ENCODE measurements around the gene TMEM272. TPM values are rescaled to one million over a fixed set of nuclear protein-coding genes. Genes with fewer than 3 reads are reported as not detected.

TMEM272 gene
- total and polyA plus RNA-seq, 9 of the 15 experiments (the other 6 are each of a cell fraction or from before 2014, with no cell fraction given), result 0.04 to 0.16 (median 0.06) TPM; not detected in 2

DNA sequence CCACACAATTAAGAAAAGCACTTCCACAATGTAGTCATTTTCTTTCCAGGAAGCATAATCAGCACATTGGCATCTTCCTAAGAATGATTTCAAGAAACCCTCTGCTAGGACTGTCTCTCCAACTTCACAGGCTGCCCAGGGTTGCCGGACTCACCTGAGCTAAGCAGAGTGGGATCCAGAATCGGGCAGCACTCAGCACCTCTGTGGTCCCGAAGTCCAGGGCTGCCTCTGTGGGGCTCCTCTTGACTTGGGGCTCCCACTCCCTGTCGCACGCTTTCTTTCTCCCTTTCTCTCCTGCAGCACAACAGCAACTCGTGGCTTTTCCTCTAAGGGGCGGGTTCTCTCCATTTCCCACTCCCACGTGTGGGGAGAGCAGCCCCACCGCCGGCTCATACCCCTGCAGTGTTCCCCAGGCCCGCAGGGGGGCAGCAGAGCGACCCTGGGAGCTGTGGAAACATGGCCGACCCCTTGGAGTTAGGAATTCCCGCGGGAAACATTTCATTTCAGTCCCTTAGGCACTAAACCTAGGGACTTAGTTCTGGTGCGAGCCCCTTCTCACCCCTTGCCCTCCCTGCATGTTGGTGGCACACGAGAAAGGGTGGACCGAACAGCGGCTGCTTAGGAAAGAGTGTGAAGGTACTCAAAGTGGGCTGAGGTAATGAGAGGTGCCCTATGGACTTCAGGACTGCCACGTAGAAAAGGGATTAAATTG is at the start of gene TMEM272 (continued):
- TF ChIP-seq, protein P1, sequence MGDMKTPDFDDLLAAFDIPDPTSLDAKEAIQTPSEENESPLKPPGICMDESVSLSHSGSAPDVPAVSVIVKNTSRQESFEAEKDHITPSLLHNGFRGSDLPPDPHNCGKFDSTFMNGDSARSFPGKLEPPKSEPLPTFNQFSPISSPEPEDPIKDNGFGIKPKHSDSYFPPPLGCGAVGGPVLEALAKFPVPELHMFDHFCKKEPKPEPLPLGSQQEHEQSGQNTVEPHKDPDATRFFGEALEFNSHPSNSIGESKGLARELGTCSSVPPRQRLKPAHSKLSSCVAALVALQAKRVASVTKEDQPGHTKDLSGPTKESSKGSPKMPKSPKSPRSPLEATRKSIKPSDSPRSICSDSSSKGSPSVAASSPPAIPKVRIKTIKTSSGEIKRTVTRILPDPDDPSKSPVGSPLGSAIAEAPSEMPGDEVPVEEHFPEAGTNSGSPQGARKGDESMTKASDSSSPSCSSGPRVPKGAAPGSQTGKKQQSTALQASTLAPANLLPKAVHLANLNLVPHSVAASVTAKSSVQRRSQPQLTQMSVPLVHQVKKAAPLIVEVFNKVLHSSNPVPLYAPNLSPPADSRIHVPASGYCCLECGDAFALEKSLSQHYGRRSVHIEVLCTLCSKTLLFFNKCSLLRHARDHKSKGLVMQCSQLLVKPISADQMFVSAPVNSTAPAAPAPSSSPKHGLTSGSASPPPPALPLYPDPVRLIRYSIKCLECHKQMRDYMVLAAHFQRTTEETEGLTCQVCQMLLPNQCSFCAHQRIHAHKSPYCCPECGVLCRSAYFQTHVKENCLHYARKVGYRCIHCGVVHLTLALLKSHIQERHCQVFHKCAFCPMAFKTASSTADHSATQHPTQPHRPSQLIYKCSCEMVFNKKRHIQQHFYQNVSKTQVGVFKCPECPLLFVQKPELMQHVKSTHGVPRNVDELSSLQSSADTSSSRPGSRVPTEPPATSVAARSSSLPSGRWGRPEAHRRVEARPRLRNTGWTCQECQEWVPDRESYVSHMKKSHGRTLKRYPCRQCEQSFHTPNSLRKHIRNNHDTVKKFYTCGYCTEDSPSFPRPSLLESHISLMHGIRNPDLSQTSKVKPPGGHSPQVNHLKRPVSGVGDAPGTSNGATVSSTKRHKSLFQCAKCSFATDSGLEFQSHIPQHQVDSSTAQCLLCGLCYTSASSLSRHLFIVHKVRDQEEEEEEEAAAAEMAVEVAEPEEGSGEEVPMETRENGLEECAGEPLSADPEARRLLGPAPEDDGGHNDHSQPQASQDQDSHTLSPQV (IDR thresholded peaks at IDR 0.05), result no peak
- TF ChIP-seq ZNF24 (IDR thresholded peaks at IDR 0.05), result no peak
- TF ChIP-seq, protein P2, sequence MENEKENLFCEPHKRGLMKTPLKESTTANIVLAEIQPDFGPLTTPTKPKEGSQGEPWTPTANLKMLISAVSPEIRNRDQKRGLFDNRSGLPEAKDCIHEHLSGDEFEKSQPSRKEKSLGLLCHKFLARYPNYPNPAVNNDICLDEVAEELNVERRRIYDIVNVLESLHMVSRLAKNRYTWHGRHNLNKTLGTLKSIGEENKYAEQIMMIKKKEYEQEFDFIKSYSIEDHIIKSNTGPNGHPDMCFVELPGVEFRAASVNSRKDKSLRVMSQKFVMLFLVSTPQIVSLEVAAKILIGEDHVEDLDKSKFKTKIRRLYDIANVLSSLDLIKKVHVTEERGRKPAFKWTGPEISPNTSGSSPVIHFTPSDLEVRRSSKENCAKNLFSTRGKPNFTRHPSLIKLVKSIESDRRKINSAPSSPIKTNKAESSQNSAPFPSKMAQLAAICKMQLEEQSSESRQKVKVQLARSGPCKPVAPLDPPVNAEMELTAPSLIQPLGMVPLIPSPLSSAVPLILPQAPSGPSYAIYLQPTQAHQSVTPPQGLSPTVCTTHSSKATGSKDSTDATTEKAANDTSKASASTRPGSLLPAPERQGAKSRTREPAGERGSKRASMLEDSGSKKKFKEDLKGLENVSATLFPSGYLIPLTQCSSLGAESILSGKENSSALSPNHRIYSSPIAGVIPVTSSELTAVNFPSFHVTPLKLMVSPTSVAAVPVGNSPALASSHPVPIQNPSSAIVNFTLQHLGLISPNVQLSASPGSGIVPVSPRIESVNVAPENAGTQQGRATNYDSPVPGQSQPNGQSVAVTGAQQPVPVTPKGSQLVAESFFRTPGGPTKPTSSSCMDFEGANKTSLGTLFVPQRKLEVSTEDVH (IDR thresholded peaks at IDR 0.05; ENCODE audit: low read depth, partially characterized antibody), result peak; percentile 27
- TF ChIP-seq CBX2 (IDR thresholded peaks at IDR 0.05; ENCODE audit: insufficient read depth, low read length, poor library complexity, severe bottlenecking), result no peak
- no peak for TF ChIP-seq YBX1 (IDR thresholded peaks at IDR 0.05)
- no peak for TF ChIP-seq ASH1L (IDR thresholded peaks at IDR 0.05; ENCODE audit: borderline replicate concordance, low read depth, partially characterized antibody)
- TF ChIP-seq, protein P3, sequence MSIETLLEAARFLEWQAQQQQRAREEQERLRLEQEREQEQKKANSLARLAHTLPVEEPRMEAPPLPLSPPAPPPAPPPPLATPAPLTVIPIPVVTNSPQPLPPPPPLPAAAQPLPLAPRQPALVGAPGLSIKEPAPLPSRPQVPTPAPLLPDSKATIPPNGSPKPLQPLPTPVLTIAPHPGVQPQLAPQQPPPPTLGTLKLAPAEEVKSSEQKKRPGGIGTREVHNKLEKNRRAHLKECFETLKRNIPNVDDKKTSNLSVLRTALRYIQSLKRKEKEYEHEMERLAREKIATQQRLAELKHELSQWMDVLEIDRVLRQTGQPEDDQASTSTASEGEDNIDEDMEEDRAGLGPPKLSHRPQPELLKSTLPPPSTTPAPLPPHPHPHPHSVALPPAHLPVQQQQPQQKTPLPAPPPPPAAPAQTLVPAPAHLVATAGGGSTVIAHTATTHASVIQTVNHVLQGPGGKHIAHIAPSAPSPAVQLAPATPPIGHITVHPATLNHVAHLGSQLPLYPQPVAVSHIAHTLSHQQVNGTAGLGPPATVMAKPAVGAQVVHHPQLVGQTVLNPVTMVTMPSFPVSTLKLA (conservative IDR thresholded peaks at IDR 0.05), result 0 out of 4 replicates have a peak, but pooled peaks of 1 of the 2 experiments have one; percentile 20
- TF ChIP-seq, protein P4, sequence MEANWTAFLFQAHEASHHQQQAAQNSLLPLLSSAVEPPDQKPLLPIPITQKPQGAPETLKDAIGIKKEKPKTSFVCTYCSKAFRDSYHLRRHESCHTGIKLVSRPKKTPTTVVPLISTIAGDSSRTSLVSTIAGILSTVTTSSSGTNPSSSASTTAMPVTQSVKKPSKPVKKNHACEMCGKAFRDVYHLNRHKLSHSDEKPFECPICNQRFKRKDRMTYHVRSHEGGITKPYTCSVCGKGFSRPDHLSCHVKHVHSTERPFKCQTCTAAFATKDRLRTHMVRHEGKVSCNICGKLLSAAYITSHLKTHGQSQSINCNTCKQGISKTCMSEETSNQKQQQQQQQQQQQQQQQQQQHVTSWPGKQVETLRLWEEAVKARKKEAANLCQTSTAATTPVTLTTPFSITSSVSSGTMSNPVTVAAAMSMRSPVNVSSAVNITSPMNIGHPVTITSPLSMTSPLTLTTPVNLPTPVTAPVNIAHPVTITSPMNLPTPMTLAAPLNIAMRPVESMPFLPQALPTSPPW (CRISPR knock-in tag; IDR thresholded peaks at IDR 0.05), result peak; percentile 44; the same call in 1 of the 2 replicates
- no peak for TF ChIP-seq ZKSCAN1 (IDR thresholded peaks at IDR 0.05; ENCODE audit: low read depth, low read length)
- TF ChIP-seq, protein P5, sequence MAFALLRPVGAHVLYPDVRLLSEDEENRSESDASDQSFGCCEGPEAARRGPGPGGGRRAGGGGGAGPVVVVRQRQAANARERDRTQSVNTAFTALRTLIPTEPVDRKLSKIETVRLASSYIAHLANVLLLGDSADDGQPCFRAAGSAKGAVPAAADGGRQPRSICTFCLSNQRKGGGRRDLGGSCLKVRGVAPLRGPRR (CRISPR knock-in tag; IDR thresholded peaks at IDR 0.05), result no peak
- TF ChIP-seq PHF20 (IDR thresholded peaks at IDR 0.05; ENCODE audit: partially characterized antibody), result peak; percentile 18
- no peak for TF ChIP-seq ELF4 (CRISPR knock-in tag; IDR thresholded peaks at IDR 0.05)
